ENCODE measurements around the gene PDYN.

PDYN gene

GRCh38 chr20:1992359-1993110 is 1.3 kb downstream of the PDYN start:
- DNase-seq, result no peak

DNA sequence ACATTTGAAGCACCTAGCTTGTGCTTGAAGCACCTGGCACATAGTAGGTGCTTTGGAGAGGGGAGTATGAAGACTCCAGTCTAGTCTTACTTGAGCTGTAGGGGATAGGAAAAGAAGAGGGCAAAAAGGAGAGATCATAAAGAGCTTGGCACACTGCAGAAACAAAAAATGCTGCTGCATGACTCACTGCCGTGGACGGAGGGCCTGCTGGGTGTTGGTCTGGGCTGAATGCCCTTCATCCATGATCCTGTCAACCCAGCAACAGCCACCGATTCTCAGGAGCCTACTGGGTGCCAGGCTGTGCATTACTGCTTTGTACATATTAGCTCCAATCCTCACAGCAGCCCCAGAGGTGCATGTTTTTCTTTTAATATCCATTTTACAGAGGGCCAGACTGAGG is 6.0 kb downstream of the PDYN start:
- DNase-seq, result no peak

DNA sequence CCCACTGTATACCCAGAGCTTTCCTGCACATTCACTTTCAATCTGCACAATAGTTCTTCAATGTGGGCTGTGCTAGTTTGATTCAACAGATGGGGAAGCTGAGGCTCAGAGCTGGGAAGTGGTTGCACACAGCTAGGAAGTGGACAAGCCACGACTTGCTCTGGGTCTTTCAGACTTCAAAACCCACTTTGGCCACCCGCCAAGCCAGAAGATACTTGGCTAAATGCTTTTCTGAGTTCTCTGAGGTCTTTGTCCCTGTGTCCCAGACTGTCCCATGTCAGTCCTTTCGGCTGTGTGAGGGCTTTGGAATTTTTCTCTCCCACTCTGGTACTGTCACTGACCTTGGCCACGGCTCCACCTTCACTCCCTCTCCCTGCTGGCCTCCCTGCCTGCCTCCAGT is 10.6 kb downstream of the PDYN start:
- no peak for DNase-seq

DNA sequence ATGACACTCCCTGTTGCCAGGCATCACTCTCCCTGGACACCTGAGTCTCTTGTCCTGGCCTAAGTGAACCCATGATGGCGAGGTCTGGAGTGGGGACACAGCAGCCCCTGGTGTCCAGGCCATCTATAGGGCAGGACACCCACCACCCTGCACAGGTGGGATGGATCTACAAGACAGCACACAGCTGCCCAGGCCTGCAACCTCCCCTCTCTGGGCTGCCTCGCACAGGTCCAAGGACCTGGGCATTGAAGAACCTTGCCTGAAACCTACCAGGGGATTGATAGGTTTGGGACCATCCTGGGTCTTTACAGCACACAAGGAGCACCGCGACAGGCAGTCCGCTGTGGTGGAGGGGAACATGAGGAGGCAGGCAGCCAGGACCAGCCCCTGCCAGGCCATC is 11.2 kb downstream of the PDYN start:
- no peak for DNase-seq

GRCh38 chr20:1979106-1979778 is 14.6 kb downstream of the PDYN start:
- DNase-seq, result no peak

DNA sequence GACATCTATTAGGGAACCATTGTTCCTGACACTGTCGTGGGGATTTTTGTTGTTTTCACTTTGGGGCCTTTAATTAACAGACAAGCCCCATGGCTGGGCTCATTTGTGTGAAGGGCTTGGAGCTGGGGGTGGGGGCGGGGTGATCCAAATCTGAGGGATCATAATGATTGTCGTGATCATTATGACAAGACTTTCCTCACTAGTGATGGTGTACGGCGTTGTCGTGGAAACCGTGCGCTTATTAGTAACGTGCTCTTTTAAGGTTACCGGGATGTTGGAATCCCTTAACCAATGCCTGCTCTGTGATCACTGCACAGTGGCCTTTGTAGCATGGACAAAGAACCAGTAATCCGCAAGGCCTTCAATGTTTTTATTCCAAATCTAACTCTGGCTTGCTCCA is 18.6 kb downstream of the PDYN start:
- no peak for DNase-seq

DNA sequence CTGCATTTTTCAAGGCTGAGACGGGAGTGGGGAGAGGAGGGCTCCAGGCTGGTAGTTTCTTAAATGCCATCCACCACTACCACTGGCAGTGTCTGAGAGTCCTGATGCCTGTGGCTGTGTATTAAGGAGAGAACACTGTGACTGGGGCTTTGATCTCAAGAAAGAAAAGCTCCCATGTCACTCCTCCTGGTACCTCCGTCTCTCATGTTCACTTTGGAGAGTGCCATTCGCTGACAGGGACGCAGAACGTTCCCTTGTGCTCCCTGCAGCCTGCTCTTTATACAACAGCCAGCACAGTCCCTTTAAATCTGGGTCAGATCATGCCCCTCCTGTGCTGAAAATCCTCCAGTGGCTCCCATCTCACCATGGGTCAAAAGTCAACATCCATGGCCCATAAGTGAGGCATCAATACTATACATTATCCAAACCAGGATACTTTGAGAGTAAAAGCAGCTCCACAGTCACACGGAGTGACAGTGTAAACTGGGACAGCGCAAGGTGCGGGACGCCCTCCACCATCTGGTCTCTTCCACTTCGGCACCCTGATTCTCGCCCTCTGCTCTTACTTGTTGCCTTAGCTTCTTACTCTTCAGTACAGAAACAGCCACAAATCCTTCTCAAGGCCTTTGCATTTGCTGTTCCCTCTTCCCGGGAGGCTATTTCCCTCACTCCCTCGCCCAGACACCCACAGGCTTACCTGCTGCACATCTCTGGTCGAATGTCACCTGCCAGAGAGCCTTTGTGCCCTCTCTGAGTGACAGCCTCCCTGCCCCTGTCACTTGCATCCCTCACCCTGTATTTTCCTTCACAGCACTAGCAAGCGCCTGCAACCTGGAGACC is 20.0 kb downstream of the PDYN start:
- DNase-seq, result no peak

DNA sequence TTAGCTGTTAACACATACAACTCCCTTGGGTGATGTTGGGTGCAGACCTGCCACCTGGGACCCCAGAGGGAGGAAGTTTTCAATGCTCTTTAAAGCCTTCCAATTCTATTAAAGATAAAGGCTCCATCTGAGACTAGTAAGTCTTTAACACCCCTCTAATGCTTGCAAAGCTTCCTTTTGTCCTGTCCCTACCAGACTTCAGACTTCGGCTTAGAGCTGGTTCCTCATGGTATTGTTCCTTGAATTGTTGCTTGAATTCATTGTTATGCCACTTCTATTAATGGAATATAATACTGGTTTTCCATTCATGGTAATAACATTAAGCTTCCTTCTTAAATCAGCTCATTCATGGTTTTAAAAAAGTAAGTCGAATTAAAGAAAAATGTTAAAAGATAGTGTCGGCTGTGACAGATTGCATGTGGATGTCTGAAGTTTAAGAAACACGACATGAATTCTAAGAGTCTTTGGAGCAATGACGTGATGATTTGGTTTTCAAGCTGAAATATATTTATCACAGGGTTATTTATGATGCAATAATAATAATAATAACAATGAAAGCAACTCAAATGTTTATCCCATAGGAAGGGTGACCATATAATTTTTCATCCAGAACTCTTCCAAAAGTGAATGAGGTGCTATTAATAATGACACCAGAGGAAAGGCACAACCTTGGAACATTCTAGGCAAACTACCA is 21.8 kb downstream of the PDYN start:
- DNase-seq, result no peak

- no peak for DNase-seq
These were observed 24.9 kb downstream of the PDYN start for GRCh38 chr20:1968964-1969363.

GRCh38 chr20:1965520-1966351 is 28.1 kb downstream of the PDYN start:
- peak; percentile 73 for DNase-seq

DNA sequence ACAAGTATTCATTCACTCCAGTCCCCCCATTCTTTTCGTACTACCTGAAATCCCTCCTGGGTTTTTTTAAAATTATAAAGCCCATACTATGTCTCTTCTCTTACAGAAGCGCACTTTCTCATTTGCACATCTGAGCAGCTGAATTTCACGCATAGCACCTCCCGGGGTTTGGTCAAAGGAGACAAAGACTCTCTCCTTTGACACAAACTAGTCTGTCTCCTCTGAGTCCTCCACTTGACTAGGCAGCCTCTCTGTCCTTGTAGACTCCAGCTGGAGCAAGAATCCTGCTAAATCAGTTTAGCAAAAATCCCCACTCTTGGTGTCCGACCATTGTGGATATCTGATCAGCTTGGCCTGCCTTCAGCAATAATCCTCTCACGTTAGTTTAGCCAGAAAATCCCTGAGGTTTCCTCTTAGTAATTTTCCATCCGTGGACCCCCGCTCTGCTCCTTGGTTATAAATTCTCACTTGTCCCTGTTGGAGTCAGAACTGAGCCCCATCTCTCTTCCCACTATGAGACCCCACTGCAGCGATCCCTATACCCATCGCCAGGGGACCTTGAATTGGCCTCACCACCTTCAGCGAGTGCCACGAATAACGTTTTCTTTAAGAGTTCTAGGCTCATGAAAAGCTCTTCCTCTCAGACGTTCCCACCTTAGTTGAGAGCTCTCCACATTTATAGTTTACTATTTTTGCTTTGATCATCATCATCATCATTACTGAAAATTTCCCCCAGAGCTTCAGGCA is 29.0 kb downstream of the PDYN start:
- DNase-seq, result no peak

DNA sequence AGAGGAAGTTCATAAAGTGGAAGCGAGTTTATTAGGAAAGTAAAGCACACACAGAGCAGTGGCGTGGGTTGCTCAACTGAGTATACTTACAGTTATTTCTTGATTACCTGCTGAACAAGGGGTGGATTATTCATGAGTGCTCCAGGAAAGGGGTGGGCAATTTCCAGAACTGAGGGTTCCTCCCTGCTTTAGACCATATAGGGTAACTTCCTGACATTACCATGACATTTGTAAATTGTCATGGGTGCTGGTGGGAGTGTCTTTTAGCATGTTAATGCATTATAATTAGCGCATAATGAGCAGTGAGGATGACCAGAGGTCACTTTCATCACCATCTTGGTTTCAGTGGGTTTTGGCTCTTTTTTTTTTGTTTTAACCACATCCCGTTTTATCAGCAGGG is 29.8 kb downstream of the PDYN start:
- DNase-seq, result no peak

DNA sequence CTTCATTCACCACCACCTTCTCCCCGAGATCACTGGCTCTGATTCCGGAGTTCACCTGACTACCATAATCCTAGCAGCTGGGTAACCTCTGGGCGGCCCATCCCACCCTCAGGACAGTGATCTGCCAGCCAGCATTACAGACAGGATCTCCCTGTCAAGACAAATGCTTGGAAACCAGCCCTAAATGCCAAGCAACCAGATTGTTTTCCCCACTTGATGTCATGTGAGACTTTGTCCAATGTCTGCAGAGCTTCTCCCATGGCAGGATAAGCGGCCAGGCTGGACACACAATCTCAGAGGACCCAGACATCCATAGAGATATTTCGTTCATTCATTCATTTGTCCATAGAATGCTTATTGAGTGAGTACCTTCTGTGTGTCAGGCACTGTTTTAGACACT is 32.5 kb downstream of the PDYN start:
- DNase-seq, result no peak

- DNase-seq, result no peak
These were observed 34.7 kb downstream of the PDYN start for GRCh38 chr20:1959156-1959555.

DNA sequence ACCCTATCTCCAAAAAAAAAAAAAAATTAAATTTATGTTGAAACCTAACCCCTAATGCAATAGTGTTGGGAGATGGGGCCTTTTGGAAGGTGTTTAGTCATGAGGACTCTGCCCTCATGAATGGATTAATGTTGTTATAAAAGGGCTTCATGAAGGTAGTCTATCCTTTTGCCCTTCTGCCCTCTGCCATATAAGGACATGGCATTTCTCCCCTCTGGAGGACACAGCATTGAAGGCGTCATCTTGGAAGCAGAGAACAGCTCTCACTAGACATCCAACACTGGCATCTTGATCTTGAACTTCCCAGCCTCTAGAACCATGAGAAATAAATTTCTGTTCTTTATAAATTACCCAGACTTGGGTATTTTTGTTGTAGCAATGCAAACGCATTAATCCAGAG is 35.4 kb downstream of the PDYN start:
- no peak for DNase-seq

- DNase-seq, result no peak
These were observed 38.6 kb downstream of the PDYN start for GRCh38 chr20:1955217-1955616.

DNA sequence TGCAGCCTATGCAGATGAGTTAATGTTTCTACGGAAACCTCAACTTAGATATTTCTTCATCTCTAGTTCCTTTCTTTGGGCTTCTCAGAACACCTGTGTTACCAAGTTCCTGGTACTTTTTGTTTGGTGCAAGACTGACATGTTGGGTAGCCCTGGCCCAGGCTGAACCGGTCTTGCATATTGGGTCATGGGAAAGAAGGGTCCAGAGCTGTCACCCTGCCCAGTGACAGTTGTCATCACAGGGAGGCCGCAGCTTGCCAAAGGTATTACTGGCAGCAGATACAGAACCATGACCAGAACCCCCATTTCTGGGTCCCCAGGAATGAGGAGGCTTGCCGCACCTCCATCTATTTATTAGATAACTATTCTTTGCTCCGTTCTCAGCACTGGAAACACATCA is 40.2 kb downstream of the PDYN start:
- no peak for DNase-seq

DNA sequence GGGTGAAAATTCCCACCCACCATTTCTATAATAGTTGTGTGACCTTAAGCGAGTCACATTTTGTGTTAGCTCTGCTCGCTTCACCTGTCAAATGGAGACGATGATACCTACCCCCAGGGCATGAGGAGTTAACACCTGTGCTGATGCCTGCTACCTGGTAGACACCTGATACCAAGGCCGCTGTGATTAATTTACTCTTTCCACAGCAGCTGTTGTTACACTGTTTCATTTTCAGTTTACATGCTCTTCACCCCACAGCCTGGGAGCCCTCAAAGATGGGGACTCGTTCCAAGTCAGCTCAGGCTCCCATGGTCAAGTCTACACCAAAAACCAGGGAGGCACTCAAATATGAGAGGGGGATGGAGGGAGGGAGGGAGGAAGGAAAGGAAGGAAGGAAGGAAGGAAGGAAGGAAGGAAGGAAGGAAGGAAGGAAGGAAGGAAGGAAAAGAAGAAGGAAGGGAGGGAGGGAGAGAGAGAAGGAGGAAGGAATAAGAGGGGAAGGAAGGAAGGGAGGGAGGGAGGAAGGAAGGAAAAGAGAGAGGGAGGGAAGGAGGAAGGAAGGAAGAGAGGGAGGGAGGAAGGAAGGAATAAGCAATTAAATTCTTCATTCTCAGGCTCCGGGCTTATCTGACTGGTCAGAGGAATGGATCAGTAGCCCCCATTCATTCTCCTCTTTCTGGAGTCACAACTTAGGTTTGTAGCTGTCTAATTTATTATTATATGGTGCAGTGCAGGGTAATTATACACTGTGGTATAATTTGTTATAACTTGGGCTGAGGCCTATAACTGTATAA is 40.9 kb downstream of the PDYN start:
- DNase-seq, result no peak

GRCh38 chr20:1951436-1952115 is 42.3 kb downstream of the PDYN start:
- DNase-seq, result no peak

DNA sequence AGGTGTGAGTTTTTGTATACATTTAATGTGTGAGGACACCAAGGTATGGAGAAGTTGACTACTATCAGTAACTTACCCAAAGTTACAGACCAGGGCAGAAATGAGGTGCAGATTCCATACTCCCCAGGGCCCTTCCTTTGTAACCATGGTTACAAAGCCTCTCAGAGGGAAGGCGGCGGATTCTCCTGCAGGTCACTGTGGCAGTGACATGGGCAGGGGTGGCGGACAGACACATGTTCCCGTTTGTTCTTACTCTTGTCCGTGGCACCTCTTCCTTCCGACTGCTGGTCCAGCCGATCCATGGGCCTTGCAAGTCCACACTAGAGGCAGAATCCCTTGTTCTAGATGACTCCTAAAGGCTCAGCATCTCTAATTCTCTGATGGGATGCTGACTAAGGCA is 43.0 kb downstream of the PDYN start:
- no peak for DNase-seq
